Neural cell (in vitro differentiated cells): ENCODE measurements around the gene ENPEP. TPM values are rescaled to one million over a fixed set of nuclear protein-coding genes. Genes with fewer than 3 reads are reported as not detected.

Experiments
- H2AFZ ChIP-seq: fragments of 200-600, 300-800 bp; sonication (generic), shearing (Covaris generic); 2 replicates; pipeline ENCODE4 v1.6.0; 2014; ENCODE audit warnings: low read depth, mild to moderate bottlenecking, antibody characterized with exemption, low read length, moderate library complexity
- H3F3A ChIP-seq: fragments of 200-600 bp; shearing (Covaris generic); 2 replicates; pipeline ENCODE4 v1.6.1; 2016; ENCODE audit warnings: mild to moderate bottlenecking, moderate library complexity, mixed read lengths, antibody characterized with exemption, low read length; ENCODE audit not compliant: insufficient read depth, poor library complexity, severe bottlenecking
- H3K27ac ChIP-seq: fragments of 200-600, 300-800 bp; sonication (generic), shearing (Covaris generic); 2 replicates; pipeline ENCODE4 v1.5.1; 2014; ENCODE audit warnings: mild to moderate bottlenecking, low read length, moderate library complexity
- H3K27me3 ChIP-seq: fragments of 300-800, 200-600 bp; sonication (generic), shearing (Covaris generic); 2 replicates; pipeline ENCODE4 v1.6.0; 2014; ENCODE audit warnings: mild to moderate bottlenecking, low read depth, low read length, moderate library complexity; ENCODE audit not compliant: insufficient read depth
- H3K36me3 ChIP-seq: fragments of 300-800, 200-600 bp; sonication (generic), shearing (Covaris generic); 2 replicates; pipeline ENCODE4 v1.5.1; 2014; ENCODE audit warnings: mild to moderate bottlenecking, antibody characterized with exemption, low read length, moderate library complexity; ENCODE audit not compliant: insufficient read depth
- H3K4me2 ChIP-seq: fragments of 300-800, 200-600 bp; sonication (generic), shearing (Covaris generic); 2 replicates; pipeline ENCODE4 v1.6.0; 2014; ENCODE audit warnings: mild to moderate bottlenecking, low read length
- H3K4me3 ChIP-seq: fragments of 300-800, 200-600 bp; sonication (generic), shearing (Covaris generic); 2 replicates; pipeline ENCODE4 v1.5.1; 2014; ENCODE audit warnings: mild to moderate bottlenecking, low read length, moderate library complexity
- H3K79me2 ChIP-seq: fragments of 200-600 bp; shearing (Covaris generic); replicated peaks from 2 replicates; pipeline ENCODE4 v1.6.0; 2014; ENCODE audit warnings: mild to moderate bottlenecking, low read length, moderate library complexity; ENCODE audit not compliant: insufficient read depth
- H3K9ac ChIP-seq: fragments of 300-800, 200-600 bp; sonication (generic), shearing (Covaris generic); 2 replicates; pipeline ENCODE4 v1.6.1; 2016; ENCODE audit warnings: mild to moderate bottlenecking, low read length, mixed read lengths
- H3K9me2 ChIP-seq: fragments of 200-600 bp; shearing (Covaris generic); 2 replicates; pipeline ENCODE4 v1.6.1; 2016; ENCODE audit warnings: mild to moderate bottlenecking, low read length, mixed read lengths; ENCODE audit not compliant: insufficient read depth
- H3K9me3 ChIP-seq: fragments of 200-600, 300-800 bp; sonication (generic), shearing (Covaris generic); 2 replicates; pipeline ENCODE4 v1.6.1; 2016; ENCODE audit warnings: mild to moderate bottlenecking, mixed run types, low read length, moderate library complexity, mixed read lengths
- H4K20me1 ChIP-seq: fragments of 200-600 bp; shearing (Covaris generic); 2 replicates; pipeline ENCODE4 v1.6.1; 2016; ENCODE audit warnings: mild to moderate bottlenecking, mixed run types; ENCODE audit not compliant: insufficient read depth
- CTCF ChIP-seq: fragments of 450-650 bp; IDR thresholded peaks from 2 replicates; pipeline ENCODE4 v1.5.1; 2014; ENCODE audit warnings: antibody characterized with exemption, mild to moderate bottlenecking, moderate library complexity; ENCODE audit not compliant: poor library complexity, severe bottlenecking
- EP300 ChIP-seq: fragments of 450-650 bp; conservative IDR thresholded peaks from 2 replicates; pipeline ENCODE4 v1.6.1; 2014; ENCODE audit warnings: antibody characterized with exemption, mild to moderate bottlenecking, moderate library complexity; ENCODE audit not compliant: poor library complexity, severe bottlenecking
- EZH2 ChIP-seq: fragments of 200-600, 300-800 bp; shearing (Covaris generic), sonication (generic); IDR thresholded peaks from 2 replicates; pipeline ENCODE4 v1.6.1; 2014; ENCODE audit warnings: antibody characterized with exemption, low read length, borderline replicate concordance, mild to moderate bottlenecking; ENCODE audit not compliant: insufficient read depth, poor library complexity, severe bottlenecking
- MXI1 ChIP-seq: fragments of 450-650 bp; conservative IDR thresholded peaks from 2 replicates; pipeline ENCODE4 v1.6.1; 2014; ENCODE audit warnings: antibody characterized with exemption, mild to moderate bottlenecking; ENCODE audit not compliant: poor library complexity, severe bottlenecking
- POLR2AphosphoS5 ChIP-seq: IDR thresholded peaks from 2 replicates; pipeline ENCODE4 v1.6.1; 2012
- RAD21 ChIP-seq: fragments of 450-650 bp; conservative IDR thresholded peaks from 2 replicates; pipeline ENCODE4 v1.6.1; 2014; ENCODE audit warnings: antibody characterized with exemption, mild to moderate bottlenecking, moderate library complexity
- SMC3 ChIP-seq: fragments of 450-650 bp; conservative IDR thresholded peaks from 2 replicates; pipeline ENCODE4 v1.6.1; 2014; ENCODE audit warnings: antibody characterized with exemption, mild to moderate bottlenecking, moderate library complexity; ENCODE audit not compliant: poor library complexity
- TAF1 ChIP-seq: IDR thresholded peaks from 2 replicates; pipeline ENCODE4 v1.6.1; 2012; ENCODE audit warnings: low read depth
- polyA plus RNA-seq: library from polyadenylated mRNA; depleted of rRNA; stranded (reverse); fragments of >200 nt; gene quantifications from 2 replicates; pipeline ENCODE4 v1.2.3, GENCODE V29; 2014
- TF ChIP-seq, protein P1 (sequence below): IDR thresholded peaks from 2 replicates; pipeline ENCODE4 v1.6.1; 2012; ENCODE audit warnings: borderline replicate concordance

Gene ENPEP
- polyA plus RNA-seq, 1 donor from 2014 or later, result 0.06 TPM

DNA sequence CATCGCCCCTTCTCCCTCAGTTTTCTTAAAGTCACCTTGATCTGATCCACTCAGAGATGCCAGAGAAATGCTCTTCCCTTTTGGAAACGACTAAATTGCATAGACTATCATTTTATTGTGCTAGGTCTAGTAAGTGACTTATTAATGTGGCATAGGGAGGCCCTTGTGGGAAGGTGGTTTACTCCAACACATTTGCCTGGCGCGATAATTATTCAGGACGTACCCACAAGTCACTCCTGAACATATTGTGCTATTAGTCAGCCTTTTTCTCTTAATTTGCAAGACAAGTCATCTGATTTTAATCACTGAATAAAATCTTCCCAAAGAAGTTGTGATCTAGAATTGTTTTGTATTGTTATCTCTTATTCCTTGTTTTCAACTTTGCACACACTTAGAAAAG, 7.6 kb downstream of the ENPEP start:
- Histone ChIP-seq H3K9ac (no peak overlapping the region), H4K20me1 (no peaks in the 10 kb centered on the region), H3K4me3 (no peak overlapping the region), H3K9me3 (no peaks in the 10 kb centered on the region), H3K4me2 (no peak overlapping the region), H3K79me2 (no peaks in the 10 kb centered on the region), H3K27me3 (no peaks in the 10 kb centered on the region), H3K9me2 (no peaks in the 10 kb centered on the region), H2AFZ (no peak overlapping the region), H3K36me3 (no peaks in the 10 kb centered on the region), H3K27ac (no peak overlapping the region), H3F3A (no peaks in the 10 kb centered on the region)
- no peak for TF ChIP-seq CTCF
- no peak for TF ChIP-seq SMC3
- TF ChIP-seq, protein P1, sequence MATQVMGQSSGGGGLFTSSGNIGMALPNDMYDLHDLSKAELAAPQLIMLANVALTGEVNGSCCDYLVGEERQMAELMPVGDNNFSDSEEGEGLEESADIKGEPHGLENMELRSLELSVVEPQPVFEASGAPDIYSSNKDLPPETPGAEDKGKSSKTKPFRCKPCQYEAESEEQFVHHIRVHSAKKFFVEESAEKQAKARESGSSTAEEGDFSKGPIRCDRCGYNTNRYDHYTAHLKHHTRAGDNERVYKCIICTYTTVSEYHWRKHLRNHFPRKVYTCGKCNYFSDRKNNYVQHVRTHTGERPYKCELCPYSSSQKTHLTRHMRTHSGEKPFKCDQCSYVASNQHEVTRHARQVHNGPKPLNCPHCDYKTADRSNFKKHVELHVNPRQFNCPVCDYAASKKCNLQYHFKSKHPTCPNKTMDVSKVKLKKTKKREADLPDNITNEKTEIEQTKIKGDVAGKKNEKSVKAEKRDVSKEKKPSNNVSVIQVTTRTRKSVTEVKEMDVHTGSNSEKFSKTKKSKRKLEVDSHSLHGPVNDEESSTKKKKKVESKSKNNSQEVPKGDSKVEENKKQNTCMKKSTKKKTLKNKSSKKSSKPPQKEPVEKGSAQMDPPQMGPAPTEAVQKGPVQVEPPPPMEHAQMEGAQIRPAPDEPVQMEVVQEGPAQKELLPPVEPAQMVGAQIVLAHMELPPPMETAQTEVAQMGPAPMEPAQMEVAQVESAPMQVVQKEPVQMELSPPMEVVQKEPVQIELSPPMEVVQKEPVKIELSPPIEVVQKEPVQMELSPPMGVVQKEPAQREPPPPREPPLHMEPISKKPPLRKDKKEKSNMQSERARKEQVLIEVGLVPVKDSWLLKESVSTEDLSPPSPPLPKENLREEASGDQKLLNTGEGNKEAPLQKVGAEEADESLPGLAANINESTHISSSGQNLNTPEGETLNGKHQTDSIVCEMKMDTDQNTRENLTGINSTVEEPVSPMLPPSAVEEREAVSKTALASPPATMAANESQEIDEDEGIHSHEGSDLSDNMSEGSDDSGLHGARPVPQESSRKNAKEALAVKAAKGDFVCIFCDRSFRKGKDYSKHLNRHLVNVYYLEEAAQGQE, result no peak
- no peak for TF ChIP-seq RAD21
- no peak for TF ChIP-seq EP300
- no peak for TF ChIP-seq EZH2
- TF ChIP-seq POLR2AphosphoS5, result no peak
- no peak for TF ChIP-seq MXI1
- no peak for TF ChIP-seq TAF1

DNA sequence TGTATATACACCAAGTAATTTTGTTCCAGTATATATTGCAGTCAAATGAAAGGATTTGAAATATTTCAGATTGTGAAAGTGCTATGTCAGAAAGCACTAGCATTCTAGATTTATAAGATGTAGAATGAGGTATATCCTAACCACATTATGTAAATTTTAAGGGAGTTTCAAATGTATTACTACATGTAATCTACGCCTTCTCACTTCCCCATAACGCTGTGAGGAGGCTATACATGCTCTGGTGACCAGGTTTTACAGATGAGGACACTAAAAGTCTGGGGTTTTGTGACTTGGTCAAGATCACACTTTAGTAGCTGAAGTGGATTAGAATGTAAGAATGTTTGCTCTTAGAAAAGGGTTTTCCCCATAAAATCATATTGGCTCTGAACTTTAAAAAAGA, 8.1 kb downstream of the ENPEP start:
- Histone ChIP-seq H3K9me2 (no peaks in the 10 kb centered on the region), H3K9me3 (no peaks in the 10 kb centered on the region), H3K79me2 (no peaks in the 10 kb centered on the region), H3K4me3 (no peak overlapping the region), H2AFZ (no peak overlapping the region), H3K4me2 (no peak overlapping the region), H3K27me3 (no peaks in the 10 kb centered on the region), H3F3A (no peaks in the 10 kb centered on the region), H3K27ac (no peak overlapping the region), H3K36me3 (no peaks in the 10 kb centered on the region), H4K20me1 (no peaks in the 10 kb centered on the region), H3K9ac (no peak overlapping the region)
- TF ChIP-seq SMC3, result no peak
- TF ChIP-seq TAF1, result no peak
- TF ChIP-seq CTCF, result no peak
- TF ChIP-seq MXI1, result no peak
- TF ChIP-seq, protein P1, result no peak
- TF ChIP-seq EP300, result no peak
- TF ChIP-seq RAD21, result no peak
- TF ChIP-seq POLR2AphosphoS5, result no peak
- no peak for TF ChIP-seq EZH2
